Myocyte (in vitro differentiated cells): ENCODE results near the gene C12orf60. TPM values are rescaled to one million over a fixed set of nuclear protein-coding genes. Genes with fewer than 3 reads are reported as not detected.
"Not testable (repeated sequence)": the region's sequence is repeated elsewhere in the genome, so short reads cannot be mapped to it uniquely, and the experiment has no call there.

Source experiments
- DNase-seq: peaks from one replicate; pipeline ENCODE4 v3.0.0-alpha.2; 2012; ENCODE audit warnings: low read depth
- polyA plus RNA-seq: library from polyadenylated mRNA; unstranded; fragments of >200 nt; gene quantifications from one replicate; pipeline ENCODE4 v1.2.1, GENCODE V29; 2012; ENCODE audit warnings: missing spikeins
- total RNA-seq: library from RNA; depleted of rRNA; stranded (reverse); fragments of >200 nt; gene quantifications from 2 replicates; pipeline ENCODE4 v1.2.3, GENCODE V29; 2014

C12orf60 gene, protein sequence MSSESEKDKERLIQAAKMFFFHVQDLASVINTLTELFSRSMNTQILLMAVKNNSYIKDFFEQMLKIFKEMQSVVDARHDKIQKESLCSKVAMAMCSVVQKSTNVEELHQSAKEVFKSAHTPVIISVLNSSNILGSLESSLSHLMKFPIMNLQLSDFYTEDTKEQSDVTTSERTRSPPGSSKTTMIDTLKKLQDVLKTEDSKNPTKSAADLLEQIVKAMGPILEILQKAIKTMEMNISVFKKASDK
- total RNA-seq, result 1.5 and 1.8 TPM in 2 replicates
- polyA plus RNA-seq, result 1.6 TPM

DNA sequence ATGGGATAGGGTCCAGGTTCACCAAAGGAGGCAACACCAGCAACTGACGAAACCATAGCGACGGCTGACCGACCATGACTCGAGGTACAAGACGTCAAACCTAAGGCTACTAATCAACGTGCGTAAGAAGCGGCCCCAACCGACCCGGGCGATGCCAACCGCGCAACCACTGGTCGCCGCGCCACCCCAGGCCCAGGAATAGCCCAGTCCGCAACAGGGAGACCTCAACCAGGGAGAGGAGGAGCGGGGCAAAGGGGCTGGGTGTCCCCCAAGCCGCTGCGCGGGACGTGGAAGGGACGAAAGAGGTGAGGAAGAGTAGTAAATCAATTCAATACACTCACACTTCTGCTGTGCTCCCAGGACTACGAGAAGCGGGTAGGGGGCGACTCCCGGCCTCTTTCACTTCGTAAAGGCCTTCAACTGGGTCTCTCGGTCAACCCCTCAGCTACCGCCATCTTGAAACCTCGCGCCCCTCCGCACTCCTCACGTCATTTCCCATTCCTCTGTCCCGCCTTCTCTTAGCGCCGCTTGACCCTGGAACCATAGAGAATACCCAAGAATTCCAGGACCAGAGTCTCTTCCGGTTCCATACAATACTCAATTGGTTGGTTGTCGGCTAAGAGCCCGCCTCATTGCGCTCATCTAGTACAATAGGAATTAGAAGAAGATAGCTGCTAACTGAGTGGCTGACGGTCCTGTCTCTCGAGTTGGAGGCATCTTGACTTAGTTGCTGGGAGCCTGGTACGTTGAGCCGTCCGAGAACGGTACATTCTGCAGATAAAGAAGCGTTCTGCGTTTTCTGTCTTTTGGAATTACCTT lies at the start of gene C12orf60, which contains the start of gene WBP11:
TSS of gene C12orf60 (plus strand) at position 660 of the 819 bp plus-strand sequence. CDS start 19,266 bp downstream, outside the sequence.
TSS of gene WBP11 (minus strand) at position 468 of the 819 bp plus-strand sequence. CDS start 2,095 bp downstream, outside the sequence.
- DNase-seq, result peak; percentile 100

DNA sequence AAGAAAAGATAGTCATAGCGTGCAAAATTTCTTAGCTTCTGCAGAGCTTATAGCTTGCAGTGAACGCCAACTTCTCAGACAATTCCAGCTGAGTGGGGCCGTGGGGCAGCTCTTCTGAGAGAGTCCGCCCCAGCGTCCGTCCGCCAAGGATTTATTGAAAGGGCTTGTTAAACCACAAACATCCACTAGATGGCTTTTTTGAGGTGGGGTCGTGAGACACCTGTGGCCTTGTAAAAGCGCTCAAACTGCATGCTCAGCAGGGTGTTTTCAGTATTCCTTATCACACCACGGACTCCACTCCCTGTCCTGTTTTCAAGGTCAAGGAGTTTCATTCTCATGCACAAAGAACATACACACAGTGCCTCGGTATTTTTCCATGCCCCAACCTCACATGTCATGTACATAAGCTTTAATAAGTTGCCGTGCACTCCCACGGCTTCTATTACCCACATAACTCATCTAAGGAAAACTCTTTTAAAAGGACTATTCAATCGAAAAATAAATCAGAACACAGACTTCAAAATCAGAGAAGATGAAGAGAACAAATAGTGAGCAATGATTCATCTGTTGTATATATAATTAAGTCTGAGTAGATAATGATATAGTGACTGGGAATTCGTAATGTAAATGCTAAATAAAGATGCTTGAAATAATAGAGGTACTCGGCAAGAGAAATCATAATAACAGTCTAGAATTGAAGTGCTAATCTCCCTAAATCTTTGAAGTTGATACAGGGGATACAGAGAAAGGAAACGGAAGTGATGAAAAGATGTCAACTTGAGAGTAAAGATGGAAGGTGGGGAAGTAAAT lies 46.9 kb upstream of the C12orf60 start:
- DNase-seq, result no peak

DNA sequence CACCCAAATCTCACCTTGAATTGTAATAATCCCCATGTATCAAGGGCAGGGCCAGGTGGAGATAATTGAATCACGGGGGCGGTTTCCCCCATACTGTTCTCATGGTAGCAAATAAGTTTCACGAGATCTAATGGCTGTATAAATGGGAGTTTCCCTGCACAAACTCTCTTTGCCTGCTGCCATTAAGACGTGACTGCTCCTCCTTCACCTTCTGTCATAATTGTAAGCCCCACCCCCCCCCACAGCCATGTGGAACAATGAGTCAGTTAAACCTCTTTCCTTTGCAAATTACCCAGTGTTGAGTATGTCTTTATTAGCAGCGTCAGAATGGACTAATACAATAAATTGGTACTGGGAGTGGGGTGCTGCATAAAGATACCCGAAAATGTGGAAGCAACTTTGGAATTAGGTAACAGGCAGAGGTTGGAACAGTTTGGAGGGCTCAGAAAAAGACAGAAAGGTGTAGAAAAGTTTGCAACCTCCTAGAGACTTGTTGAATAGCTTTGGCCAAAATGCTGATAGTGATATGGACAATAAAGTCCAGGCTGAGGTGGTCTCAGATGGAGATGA lies 43.7 kb upstream of the C12orf60 start:
- DNase-seq, result not testable (repeated sequence)

DNA sequence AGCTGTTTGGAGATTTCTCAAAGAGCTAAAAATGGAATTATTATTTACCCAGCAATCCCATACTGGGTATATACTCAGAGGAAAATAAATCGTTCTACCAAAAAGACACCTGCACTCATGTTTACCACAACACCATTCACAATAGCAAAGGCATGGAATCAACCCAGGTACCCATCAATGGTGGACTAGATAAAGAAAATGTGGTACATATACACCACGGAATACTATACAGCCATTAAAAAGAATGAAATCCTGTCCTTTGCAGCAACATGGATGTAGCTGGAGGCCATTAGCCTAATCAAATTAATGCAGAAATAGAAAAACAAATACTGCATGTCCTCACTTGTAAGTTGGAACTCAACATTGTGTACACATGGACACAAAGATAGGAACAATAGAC lies 38.1 kb upstream of the C12orf60 start:
- DNase-seq, result no peak

DNA sequence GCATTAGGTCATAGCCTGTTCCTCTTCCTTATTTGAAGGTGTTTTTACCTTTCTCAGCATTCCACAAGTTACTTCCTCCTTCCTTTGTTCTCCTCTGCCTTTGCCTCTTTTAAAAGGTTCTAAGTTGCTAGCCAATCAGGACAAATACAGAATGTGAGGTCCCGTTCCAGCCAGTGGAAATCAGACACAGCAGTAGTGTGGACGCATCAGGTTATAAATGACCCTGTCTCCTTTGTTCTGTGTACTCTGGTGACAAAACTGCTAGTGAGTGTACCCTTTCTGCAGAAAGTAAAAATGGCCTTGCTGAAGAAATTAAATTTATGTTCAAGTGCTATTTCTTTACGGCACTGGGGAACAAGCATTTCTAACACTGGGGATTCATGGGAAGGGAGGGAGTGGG lies 37.5 kb upstream of the C12orf60 start:
- DNase-seq, result not testable (repeated sequence)

DNA sequence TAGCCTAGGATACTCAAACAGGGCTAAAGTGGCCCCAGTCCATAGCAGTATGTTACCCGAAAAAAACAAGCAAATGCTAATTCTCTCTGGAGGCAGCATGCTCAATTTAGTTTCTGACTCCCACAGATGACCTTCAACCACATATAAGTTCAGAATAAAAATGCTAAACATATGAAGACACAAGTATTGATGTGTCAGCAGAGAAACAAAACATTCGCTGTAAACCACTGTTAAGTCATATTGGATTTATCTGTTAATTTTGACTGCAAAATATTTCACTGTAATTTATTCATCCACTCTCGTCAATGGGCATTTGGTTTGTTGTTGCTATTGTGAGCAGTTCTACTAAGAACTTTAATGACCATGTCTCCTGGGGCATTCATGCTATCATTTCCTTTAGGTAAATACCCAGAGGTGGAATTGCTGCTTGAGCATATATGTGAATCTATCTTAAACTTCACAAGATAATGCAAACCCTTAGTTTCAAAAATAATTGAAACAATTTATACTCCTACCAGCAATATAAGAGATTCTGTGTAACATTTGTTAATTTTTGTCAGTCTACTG lies 36.7 kb upstream of the C12orf60 start:
- no peak for DNase-seq

DNA sequence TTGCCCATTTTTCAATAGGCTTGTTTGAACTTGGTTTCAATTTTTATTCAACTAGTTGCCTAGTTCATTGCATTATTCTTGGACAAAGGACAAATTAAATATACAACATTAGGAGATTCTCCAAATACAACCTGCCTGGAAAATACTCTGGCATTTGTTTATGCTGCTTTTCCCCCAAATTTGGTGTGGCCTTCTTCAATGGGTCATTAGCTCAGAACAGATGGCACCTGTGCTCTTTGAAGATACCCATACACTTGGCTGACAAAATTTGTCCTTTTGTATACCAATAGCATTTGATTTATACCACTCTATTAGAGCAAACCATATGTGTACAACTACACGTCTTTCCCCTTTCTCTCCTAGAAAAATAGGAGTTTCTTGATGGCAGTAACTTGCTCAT lies 35.9 kb upstream of the C12orf60 start:
- DNase-seq, result no peak

DNA sequence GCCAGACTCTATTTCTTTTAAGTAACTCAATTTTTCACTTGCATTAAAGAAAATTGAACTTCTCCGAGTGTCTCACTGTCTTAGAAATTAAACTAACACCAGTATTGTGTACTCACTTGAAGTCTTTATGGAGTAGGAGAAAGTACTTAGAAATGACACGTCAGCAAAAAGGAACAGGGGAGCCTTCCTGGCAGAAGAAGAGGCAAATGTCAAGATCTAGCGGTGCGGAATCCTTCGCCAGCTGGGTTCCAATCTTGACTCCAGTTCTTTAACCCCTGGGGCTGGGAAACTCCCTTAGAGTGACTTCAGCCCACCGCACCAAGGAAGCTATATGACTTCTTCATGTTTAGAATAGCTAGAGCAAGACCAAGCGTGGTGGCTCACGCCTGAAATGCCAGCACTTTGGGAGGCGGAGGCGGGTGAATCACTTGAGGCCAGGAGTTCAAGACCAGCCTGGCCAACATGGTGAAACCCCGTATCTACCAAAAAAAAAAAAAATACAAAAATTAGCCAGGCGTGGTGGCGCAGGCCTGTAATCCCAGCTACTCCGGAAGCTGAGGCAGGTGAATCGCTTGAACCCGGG lies 34.6 kb upstream of the C12orf60 start:
- DNase-seq, result no peak

DNA sequence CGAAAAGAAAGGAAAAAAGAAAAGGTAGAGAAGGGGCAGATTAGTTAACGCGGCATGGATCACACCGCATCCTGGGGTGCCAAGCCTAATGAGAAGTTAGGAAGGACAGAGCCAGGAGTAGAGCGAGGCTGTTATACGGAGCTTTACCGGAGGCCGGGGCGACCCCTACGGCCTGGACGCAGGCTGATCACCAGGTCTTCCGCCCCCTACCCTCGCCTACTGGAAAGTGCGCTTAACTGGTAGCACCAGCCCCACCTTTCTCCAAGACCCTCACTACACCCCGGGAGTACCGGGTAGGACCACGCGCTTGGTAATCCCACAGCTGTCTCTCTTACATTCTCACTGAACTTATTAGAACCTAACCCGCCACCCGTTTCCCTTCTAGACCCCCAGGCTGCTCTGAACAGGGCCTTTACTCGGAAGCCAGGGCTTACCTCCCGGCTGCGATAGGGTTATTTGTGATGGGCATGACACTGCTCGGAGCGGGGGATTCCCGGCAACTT lies 34.0 kb upstream of the C12orf60 start:
- peak; percentile 33 for DNase-seq

DNA sequence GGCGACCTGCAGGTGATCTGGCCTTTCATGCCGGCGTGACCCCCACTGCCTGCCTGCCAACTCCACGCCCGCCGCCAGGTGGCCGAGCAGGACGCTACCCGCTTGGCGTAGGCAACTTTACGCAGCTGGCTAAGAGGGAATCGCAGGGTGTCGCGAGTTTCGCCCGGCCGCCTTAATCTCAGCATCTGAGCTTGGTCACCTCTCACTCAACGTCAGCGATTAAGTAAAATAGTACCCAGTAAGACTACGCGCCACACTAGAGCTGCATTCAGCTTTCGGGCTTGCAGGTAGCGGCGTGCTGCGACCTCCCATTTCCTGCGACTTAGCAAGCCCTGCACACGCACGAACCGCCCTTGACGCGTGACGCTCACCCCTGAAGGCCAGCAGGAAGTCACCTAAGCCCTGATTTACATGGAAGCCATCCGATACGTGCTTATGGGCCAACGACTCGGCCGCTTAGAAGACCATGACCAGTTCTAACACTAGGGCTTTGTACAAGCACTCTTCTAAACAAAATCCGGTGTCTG lies 33.4 kb upstream of the C12orf60 start:
- DNase-seq, result peak; percentile 80

DNA sequence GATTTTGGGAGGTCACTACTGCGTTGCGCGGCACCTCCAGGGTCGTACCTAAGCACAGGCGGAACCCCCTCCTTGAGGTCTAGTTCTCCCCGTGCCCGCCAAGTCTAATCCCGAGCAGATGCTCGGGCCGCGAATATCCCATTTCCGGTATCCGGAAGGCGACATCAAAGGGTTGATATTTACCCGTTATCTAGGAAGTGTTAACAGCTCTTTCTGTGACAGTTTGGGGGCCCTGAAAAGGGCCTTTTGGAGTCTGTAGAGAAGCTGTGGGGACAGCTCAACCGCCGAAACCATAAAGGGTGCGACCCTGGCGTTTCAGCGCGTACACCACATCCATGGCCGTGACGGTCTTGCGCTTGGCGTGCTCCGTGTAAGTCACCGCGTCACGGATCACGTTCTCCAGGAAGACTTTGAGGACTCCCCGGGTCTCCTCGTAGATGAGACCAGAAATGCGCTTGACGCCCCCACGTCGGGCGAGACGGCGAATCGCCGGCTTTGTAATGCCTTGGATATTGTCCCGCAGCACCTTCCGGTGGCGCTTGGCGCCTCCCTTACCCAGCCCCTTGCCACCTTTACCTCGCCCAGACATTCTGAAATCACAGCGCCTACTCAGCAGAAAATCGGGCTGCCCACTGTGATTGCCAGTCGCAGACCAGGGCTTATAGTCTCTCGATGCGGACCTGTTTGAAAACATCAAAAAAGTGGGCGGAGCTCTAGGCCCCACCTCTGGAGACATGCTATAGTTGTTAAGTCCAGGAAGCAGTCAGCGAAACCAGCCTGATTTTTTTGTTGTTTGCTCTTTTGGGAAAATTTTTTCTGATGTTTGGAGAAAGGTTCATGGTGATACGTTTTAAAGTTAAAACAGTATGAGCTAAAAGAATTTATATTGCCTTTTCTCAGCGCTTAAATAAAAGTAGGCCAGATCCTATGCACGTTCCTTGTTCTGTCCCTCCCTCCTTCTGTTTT lies 32.7 kb upstream of the C12orf60 start:
- DNase-seq, result peak; percentile 91

DNA sequence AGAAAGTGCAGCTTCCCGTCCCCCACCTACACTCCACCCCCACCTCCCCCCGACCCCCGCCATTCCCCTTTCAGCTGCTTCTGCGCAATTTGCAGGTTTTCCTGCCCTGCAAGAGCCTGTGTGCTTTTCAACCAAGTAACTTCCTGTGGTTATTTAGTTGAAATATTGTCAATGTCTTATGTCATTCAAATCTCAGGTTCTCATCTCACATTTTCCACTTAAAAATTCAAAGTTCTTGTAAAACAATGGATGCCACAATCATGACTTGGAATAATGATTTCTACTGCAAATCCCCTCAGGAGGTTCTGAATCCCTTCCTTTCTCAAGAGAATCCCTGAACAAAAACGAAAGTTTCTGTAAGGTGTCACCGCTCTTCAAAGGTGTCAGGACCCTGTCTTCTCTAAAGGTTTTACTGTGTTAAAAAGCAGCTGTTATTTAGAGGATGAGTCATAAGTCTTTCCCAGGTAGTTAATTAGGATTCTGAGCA lies 31.8 kb upstream of the C12orf60 start:
- no peak for DNase-seq

DNA sequence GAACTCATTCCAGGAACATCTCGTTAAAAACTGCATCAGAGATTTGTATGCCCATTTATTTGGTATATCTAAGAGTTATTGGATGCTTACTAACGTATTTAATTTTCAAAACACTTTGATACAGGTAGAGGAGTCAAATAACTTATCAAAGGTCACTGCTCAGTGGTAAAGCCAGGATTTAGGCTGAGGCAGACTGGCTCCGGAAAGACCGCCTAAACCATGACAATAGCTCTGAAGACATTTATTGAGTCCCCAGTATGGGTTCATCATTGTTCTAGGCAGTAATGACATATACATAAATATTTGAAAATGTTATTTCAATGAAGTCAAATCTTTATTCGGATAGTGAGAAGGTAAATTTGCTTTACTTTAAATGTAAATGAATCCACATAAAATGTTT lies 30.5 kb upstream of the C12orf60 start:
- DNase-seq, result no peak

DNA sequence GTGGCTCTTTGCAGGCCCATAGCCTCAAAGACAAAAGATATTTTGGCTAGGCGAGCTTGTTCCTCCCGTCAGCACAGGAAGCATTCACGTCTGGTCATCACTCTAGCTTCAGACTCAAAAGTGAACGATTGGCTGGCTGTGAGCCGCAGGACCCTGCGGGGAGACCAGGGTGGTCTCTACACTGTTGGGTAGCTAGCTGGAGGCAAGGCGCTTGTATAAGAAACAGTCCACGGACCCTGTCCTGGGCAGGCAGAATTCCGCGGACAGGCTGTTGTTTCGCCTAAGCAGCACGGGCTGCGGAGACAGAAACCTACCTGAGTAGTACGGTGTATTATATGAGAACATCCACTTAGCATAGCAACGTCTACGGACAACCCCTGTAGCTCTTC lies 29.8 kb upstream of the C12orf60 start:
- no peak for DNase-seq

DNA sequence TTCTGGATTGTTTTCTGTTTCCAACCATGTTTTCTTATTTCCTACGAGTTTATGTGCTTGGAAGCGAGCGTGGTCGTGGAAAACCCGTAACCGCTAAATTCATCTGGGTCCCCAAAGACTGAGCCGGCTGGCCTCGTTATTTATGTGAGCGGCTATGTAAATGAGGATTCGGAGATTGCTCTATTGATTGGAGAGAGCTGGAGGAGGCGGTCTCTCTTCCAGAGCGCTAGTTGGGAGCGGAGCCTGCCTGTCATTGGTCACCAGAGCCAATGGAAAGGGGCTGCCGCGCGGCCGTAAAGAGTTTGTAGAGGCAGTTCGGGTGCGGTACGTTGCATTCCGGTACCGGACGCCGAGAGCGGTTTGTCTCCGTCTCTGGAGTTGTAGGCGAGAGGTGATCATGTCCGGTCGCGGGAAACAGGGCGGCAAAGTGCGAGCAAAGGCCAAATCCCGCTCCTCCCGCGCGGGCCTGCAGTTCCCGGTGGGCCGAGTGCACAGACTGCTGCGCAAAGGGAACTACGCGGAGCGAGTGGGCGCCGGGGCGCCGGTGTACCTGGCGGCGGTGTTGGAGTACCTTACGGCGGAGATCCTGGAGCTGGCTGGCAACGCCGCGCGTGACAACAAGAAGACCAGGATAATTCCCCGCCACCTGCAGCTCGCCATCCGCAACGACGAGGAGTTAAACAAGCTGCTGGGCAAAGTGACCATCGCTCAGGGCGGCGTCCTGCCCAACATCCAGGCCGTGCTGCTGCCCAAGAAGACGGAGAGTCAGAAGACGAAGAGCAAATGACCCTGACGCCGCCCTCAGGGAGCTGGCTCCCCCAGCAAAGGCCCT lies 29.2 kb upstream of the C12orf60 start:
- DNase-seq, result peak; percentile 85

DNA sequence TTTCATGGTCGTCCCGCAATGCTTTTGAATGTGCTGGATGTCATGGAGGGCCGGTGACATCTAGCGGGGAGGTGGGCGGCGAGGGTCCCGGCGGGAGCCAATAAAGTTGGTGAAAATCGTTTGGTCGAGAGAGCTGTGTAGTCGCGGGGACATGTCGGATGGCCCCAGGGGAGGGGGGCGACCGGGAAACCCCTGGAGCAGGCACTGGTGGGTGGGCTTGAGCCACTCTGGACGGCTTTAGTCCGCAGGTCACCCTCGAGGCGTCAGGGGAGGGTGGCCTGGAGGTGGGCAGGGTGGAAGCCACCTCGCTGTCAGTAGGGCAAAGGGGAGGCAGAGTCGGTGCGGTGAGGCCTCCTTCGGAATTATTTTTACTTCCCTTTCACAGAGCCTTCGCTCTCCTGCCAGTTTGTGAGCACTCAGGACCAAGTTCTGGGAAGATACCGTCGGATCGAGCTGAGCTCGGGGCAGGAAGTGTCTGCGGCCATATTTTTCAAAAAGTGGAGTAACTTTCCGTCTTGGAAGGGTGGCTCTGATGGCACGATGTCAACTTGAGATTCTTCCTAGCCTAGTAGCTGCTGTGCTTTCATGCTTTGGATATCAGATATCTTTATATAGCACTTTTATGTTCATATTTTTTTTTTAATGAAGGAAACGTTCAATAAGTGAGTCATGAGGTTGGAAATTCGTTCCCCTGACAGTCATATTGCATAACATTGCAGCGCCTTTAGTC lies 28.4 kb upstream of the C12orf60 start:
- peak; percentile 34 for DNase-seq

DNA sequence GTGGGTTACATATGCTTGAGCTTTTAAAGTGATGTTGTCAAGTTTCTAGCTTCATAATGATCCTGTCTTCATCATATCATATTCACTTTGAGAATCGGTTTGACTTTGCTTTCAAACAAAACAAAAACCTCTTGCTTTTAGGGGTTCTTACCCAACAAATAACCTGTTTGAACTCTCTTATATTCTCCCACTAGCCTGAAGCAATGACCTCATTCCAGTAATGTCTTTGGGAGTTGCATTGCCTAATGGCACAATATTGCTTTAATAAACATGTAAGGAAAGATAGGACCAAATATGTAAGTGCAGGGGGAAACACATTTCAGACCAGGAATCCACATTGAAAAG lies 27.9 kb upstream of the C12orf60 start:
- DNase-seq, result no peak
